Measurements from ENCODE around the gene VPS41. TPM values are rescaled to one million over a fixed set of nuclear protein-coding genes. Genes with fewer than 3 reads are reported as not detected.

Gene VPS41
- polyA plus RNA-seq, 3 donors = 12.7 to 62.2 (median 56.7) TPM

DNA sequence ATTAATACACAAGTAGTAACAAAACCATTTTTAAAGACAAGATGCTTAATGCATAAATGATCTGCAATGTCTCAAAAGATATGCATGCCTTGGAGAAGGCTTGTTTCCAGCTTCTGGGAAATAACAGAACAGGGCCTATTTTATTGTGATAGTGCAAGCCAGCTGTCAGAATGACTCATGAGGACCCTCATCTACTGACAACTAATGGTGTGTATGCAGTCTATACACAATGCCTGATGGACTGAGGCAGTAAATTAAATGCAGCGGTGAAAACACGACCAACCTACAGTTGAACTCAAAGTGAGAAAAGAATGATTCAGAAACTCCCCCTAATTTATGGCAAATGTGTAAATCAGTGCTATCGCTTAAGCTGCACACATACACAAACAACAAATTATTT is 46.3 kb downstream of the VPS41 start:
- peaks cover 25 to 27% of the 10 kb centered on the region in 2 donors for H3K36me3 Mint-ChIP-seq
- Histone ChIP-seq H3K36me3 (replicated peaks in 1 of 2; ENCODE audit: control insufficient read depth in 1 of 2, insufficient read depth in 2 of 2, low read length in 2 of 2) (peaks cover 42 to 91% of the 10 kb centered on the region in 2 donors), H4K20me1 (ENCODE audit: insufficient read depth, low read length) (peaks cover 6% of the 10 kb centered on the region), H3K9me3 (replicated peaks in 1 of 2; ENCODE audit: control insufficient read depth in 1 of 2, insufficient read depth in 1 of 2, low read length in 2 of 2) (no peaks in the 10 kb centered on the region), H3K27me3 (ENCODE audit: control insufficient read depth in 2 of 2, insufficient read depth in 2 of 2, low read length in 2 of 2) (no peaks in the 10 kb centered on the region), H3K4me3 (replicated peaks in 1 of 3; ENCODE audit: low read depth in 2 of 3, low read length in 3 of 3) (no peak overlapping the region), H3K27ac (ENCODE audit: low read depth in 1 of 2, low read length in 2 of 2) (no peak overlapping the region), H3K9ac (ENCODE audit: insufficient read depth, low read length, poor library complexity, severe bottlenecking) (no peak overlapping the region), H2AFZ (ENCODE audit: insufficient read depth, low read depth, low read length, poor library complexity, severe bottlenecking) (no peak overlapping the region), H3K79me2 (ENCODE audit: insufficient read depth, low read length) (no peaks in the 10 kb centered on the region), H3K4me1 (ENCODE audit: control insufficient read depth in 1 of 2, insufficient read depth in 2 of 2, low read length in 2 of 2) (no peaks in the 10 kb centered on the region), H3K4me2 (replicated peaks; ENCODE audit: extremely low read depth, low read length, poor library complexity, severe bottlenecking) (no peak overlapping the region)
- DNase-seq = no peak
- H3K4me1 Mint-ChIP-seq = no peaks in the 10 kb centered on the region
- H3K27me3 Mint-ChIP-seq (ENCODE audit: low read depth in 3 of 3) = no peaks in the 10 kb centered on the region
- no peak overlapping the region for H3K27ac Mint-ChIP-seq
- TF ChIP-seq, protein P1, sequence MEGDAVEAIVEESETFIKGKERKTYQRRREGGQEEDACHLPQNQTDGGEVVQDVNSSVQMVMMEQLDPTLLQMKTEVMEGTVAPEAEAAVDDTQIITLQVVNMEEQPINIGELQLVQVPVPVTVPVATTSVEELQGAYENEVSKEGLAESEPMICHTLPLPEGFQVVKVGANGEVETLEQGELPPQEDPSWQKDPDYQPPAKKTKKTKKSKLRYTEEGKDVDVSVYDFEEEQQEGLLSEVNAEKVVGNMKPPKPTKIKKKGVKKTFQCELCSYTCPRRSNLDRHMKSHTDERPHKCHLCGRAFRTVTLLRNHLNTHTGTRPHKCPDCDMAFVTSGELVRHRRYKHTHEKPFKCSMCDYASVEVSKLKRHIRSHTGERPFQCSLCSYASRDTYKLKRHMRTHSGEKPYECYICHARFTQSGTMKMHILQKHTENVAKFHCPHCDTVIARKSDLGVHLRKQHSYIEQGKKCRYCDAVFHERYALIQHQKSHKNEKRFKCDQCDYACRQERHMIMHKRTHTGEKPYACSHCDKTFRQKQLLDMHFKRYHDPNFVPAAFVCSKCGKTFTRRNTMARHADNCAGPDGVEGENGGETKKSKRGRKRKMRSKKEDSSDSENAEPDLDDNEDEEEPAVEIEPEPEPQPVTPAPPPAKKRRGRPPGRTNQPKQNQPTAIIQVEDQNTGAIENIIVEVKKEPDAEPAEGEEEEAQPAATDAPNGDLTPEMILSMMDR (IDR thresholded peaks at IDR 0.05) = no peak
- H3K4me3 Mint-ChIP-seq = no peak overlapping the region
- no CpG with 5 or more reads among the region's 3 CpGs for WGBS (ENCODE audit: insufficient coverage)
- intact Hi-C loops (cut with micrococcal nuclease) = no loop called here
- H3K9me3 Mint-ChIP-seq = no peaks in the 10 kb centered on the region

DNA sequence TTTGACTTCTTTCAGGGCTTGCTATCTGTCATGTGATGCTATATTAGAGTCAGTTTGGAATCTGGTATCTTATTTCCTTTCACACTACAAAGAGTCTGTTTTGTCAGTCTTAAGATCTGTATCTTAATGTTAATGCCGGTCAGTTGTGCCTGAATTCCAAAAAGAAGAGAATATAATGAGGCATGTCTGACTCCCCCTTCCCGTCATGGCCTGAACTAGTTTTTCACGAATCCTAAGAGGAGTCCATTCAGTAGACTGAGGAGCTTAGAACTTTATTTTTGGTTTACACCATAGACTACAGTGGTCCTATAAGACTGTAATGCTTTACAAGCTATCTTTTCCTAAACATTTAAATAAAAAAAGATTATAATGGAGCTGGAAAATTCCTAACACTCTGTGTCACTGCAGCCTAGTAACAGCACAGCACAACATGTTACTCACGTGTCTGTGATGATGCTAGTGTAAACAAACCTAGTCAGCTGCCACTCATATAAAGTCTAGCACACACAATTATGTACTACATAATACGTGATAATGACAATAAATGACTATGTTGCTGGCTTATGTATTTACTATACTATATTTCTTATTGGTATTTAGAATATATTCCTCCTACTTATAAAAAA is 50.6 kb downstream of the VPS41 start:
- Histone ChIP-seq H3K4me2 (replicated peaks; ENCODE audit: extremely low read depth, low read length, poor library complexity, severe bottlenecking) (no peak overlapping the region), H3K9ac (ENCODE audit: insufficient read depth, low read length, poor library complexity, severe bottlenecking) (no peak overlapping the region), H3K79me2 (ENCODE audit: insufficient read depth, low read length) (peaks cover 4% of the 10 kb centered on the region), H2AFZ (ENCODE audit: insufficient read depth, low read depth, low read length, poor library complexity, severe bottlenecking) (no peak overlapping the region), H4K20me1 (ENCODE audit: insufficient read depth, low read length) (peaks cover under 1% of the 10 kb centered on the region), H3K27ac (ENCODE audit: low read depth in 1 of 2, low read length in 2 of 2) (no peak overlapping the region), H3K9me3 (replicated peaks in 1 of 2; ENCODE audit: control insufficient read depth in 1 of 2, insufficient read depth in 1 of 2, low read length in 2 of 2) (no peaks in the 10 kb centered on the region), H3K27me3 (ENCODE audit: control insufficient read depth in 2 of 2, insufficient read depth in 2 of 2, low read length in 2 of 2) (no peaks in the 10 kb centered on the region), H3K4me1 (ENCODE audit: control insufficient read depth in 1 of 2, insufficient read depth in 2 of 2, low read length in 2 of 2) (peaks cover 14 to 16% of the 10 kb centered on the region in 2 donors), H3K4me3 (replicated peaks in 1 of 3; ENCODE audit: low read depth in 2 of 3, low read length in 3 of 3) (no peak overlapping the region), H3K36me3 (replicated peaks in 1 of 2; ENCODE audit: control insufficient read depth in 1 of 2, insufficient read depth in 2 of 2, low read length in 2 of 2) (peaks cover 23 to 57% of the 10 kb centered on the region in 2 donors)
- DNase-seq = no peak
- 100% methylated on average over 1 of the region's 5 CpGs for WGBS (ENCODE audit: insufficient coverage)
- H3K9me3 Mint-ChIP-seq = peaks cover 0 to 2% (median 0%) of the 10 kb centered on the region in 7 donors
- TF ChIP-seq, protein P1 (IDR thresholded peaks at IDR 0.05) = no peak
- intact Hi-C loops (cut with micrococcal nuclease) = no loop called here
- peaks cover 27% of the 10 kb centered on the region in 2 donors for H3K36me3 Mint-ChIP-seq
- H3K4me3 Mint-ChIP-seq = no peak overlapping the region
- H3K27me3 Mint-ChIP-seq (ENCODE audit: low read depth in 3 of 3) = no peaks in the 10 kb centered on the region
- no peak overlapping the region for H3K27ac Mint-ChIP-seq
- H3K4me1 Mint-ChIP-seq = peaks cover 21% of the 10 kb centered on the region

All from CD14-positive monocyte (primary cell).